Transverse colon (tissue), 4 donors: ENCODE measurements around the gene NOTCH2.

Source experiments
- EP300 ChIP-seq: sonication (generic); formaldehyde crosslinking; IDR thresholded peaks from one replicate; pipeline ENCODE4 v1.6.1; 2017; ENCODE audit warnings: antibody characterized with exemption, low read depth
- POLR2AphosphoS5 ChIP-seq, 3 donors: sonication (generic); formaldehyde crosslinking; IDR thresholded peaks; one replicate each; pipeline ENCODE4 v1.6.1; 2016; ENCODE audit warnings: antibody characterized with exemption in 3 of 3
- TF ChIP-seq, protein P1 (sequence below), 5 experiments: fragments of 200-600 bp in 3 of 5; fragments of 450-650 bp in 2 of 5; sonication (generic) in 3 of 5; IDR thresholded peaks; 1 replicate in 2 of 5; 2 replicates in 3 of 5; pipeline ENCODE4 v1.5.1; 2016 to 2017; ENCODE audit warnings: antibody characterized with exemption in 5 of 5, inconsistent platforms in 3 of 5, mild to moderate bottlenecking in 2 of 5, moderate library complexity in 1 of 5

GRCh38 chr1:119908661-119909060 is 160.8 kb downstream of the NOTCH2 start:
- TF ChIP-seq, protein P1, sequence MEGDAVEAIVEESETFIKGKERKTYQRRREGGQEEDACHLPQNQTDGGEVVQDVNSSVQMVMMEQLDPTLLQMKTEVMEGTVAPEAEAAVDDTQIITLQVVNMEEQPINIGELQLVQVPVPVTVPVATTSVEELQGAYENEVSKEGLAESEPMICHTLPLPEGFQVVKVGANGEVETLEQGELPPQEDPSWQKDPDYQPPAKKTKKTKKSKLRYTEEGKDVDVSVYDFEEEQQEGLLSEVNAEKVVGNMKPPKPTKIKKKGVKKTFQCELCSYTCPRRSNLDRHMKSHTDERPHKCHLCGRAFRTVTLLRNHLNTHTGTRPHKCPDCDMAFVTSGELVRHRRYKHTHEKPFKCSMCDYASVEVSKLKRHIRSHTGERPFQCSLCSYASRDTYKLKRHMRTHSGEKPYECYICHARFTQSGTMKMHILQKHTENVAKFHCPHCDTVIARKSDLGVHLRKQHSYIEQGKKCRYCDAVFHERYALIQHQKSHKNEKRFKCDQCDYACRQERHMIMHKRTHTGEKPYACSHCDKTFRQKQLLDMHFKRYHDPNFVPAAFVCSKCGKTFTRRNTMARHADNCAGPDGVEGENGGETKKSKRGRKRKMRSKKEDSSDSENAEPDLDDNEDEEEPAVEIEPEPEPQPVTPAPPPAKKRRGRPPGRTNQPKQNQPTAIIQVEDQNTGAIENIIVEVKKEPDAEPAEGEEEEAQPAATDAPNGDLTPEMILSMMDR (IDR thresholded peaks at IDR 0.05) = no peak
- TF ChIP-seq EP300 (no peak), POLR2AphosphoS5 (IDR thresholded peaks at IDR 0.05) (no peak)
